Peyer's patch (tissue), 4 donors: Measurements from ENCODE around the gene LRRK2. TPM values are rescaled to one million over a fixed set of nuclear protein-coding genes. Genes with fewer than 3 reads are reported as not detected.

Experiments used
- DNase-seq, 3 donors: peaks; one replicate each; pipeline ENCODE4 v3.0.0-alpha.2; 2017 to 2019
- H3K27ac ChIP-seq, 4 donors: fragments of 200-600 bp; sonication (generic); one replicate each; pipeline ENCODE4 v1.5.1; 2016 to 2019
- H3K27me3 ChIP-seq, 2 donors: fragments of 200-600 bp; sonication (generic); one replicate each; pipeline ENCODE4 v1.5.1; 2019
- H3K36me3 ChIP-seq, 3 donors: fragments of 200-600 bp; sonication (generic); one replicate each; pipeline ENCODE4 v1.5.1; 2016 to 2019
- H3K4me1 ChIP-seq, 4 donors: fragments of 200-600 bp; sonication (generic); one replicate each; pipeline ENCODE4 v1.5.1; 2016 to 2019
- H3K4me3 ChIP-seq, 4 donors: fragments of 200-600 bp; sonication (generic); 1 replicate in 3 of 4; 2 replicates in 1 of 4; pipeline ENCODE4 v1.5.1; 2016 to 2019; ENCODE audit warnings: mild to moderate bottlenecking in 1 of 4
- H3K9me3 ChIP-seq, 4 donors: fragments of 200-600 bp; sonication (generic); one replicate each; pipeline ENCODE4 v1.5.1; 2016 to 2019; ENCODE audit warnings: mild to moderate bottlenecking in 1 of 4
- POLR2A ChIP-seq, 2 donors: fragments of 450-650 bp; IDR thresholded peaks; one replicate each; pipeline ENCODE4 v1.5.1; 2017; ENCODE audit warnings: antibody characterized with exemption in 2 of 2, mild to moderate bottlenecking in 2 of 2, moderate library complexity in 2 of 2
- total RNA-seq, 4 donors: library from RNA; depleted of rRNA; stranded (reverse); fragments of >200 nt; gene quantifications; one replicate each; pipeline ENCODE4 v1.1.0, GENCODE V29; 2016
- TF ChIP-seq, protein P1 (sequence below), 6 experiments: fragments of 450-650 bp in 4 of 6; fragments of 200-600 bp in 2 of 6; sonication (generic) in 1 of 6; IDR thresholded peaks; one replicate each; pipeline ENCODE4 v1.5.1; 2017 to 2019; ENCODE audit warnings: antibody characterized with exemption in 6 of 6, mild to moderate bottlenecking in 3 of 6, moderate library complexity in 1 of 6

The LRRK2 gene
- total RNA-seq, 4 donors from 2014 or later = 2.6 to 44.6 (median 4.9) TPM

DNA sequence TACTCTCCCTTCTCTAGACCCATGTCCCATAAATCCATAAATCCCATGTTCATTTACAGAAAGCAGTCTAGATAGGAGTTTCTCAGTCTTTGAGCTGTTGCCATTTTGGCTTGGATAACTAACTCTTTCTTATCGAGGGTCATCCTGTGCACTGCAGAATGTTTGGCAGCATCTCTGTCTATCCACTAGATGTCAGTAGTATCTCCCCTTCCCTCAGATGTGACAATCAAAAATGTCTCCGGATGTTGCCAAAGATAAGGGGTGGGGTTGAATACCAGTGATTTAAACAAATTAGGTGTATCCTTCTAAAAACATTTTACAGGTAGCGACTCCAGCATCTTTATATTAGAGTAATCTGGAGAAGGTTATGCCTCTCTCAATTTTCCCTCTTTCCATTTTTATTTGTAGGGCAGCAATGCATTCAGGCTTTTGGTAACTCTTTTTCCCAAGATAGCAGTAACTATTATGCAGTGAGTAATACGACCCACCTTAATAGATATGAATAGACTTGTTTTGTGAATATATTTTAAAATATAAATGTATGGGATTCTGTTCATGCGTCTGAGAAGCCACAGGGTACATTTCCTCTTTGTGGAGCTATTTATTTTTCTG is 100.7 kb downstream of the LRRK2 start:
- TF ChIP-seq, protein P1, sequence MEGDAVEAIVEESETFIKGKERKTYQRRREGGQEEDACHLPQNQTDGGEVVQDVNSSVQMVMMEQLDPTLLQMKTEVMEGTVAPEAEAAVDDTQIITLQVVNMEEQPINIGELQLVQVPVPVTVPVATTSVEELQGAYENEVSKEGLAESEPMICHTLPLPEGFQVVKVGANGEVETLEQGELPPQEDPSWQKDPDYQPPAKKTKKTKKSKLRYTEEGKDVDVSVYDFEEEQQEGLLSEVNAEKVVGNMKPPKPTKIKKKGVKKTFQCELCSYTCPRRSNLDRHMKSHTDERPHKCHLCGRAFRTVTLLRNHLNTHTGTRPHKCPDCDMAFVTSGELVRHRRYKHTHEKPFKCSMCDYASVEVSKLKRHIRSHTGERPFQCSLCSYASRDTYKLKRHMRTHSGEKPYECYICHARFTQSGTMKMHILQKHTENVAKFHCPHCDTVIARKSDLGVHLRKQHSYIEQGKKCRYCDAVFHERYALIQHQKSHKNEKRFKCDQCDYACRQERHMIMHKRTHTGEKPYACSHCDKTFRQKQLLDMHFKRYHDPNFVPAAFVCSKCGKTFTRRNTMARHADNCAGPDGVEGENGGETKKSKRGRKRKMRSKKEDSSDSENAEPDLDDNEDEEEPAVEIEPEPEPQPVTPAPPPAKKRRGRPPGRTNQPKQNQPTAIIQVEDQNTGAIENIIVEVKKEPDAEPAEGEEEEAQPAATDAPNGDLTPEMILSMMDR (IDR thresholded peaks at IDR 0.05) = peak in 4 of 6 experiments; percentile 8 to 49 (median 17)
- TF ChIP-seq POLR2A (IDR thresholded peaks at IDR 0.05) = no peak
- H3K36me3 ChIP-seq = peaks cover 0 to 5% (median 0%) of the 10 kb centered on the region in 3 donors
- H3K4me3 ChIP-seq = no peak overlapping the region
- H3K9me3 ChIP-seq = no peaks in the 10 kb centered on the region
- H3K27ac ChIP-seq = no peak overlapping the region
- H3K27me3 ChIP-seq = no peaks in the 10 kb centered on the region
- no peak for DNase-seq
- H3K4me1 ChIP-seq = no peaks in the 10 kb centered on the region

DNA sequence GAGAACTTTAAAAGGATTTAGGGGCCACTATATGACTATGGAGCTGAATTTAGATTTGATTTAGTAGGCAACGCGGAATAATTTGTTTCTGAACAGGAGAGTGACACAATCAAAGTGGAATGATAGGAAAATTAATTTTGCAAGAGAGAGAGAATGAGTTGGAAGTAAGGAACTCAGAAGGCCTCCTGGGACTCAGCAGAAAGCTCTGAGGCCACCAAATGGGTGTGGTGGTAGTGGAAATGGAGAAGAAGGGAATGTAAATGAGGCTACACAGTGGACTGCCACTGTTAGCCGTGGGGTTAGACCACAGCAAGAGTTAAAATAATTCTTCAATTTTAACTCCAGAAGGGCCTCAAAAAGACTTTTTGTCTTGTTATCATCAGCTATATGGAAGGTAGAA is 102.7 kb downstream of the LRRK2 start:
- H3K27me3 ChIP-seq = no peaks in the 10 kb centered on the region
- H3K36me3 ChIP-seq = peaks cover 0 to 5% (median 0%) of the 10 kb centered on the region in 3 donors
- H3K4me3 ChIP-seq = no peak overlapping the region
- DNase-seq = no peak
- no peaks in the 10 kb centered on the region for H3K4me1 ChIP-seq
- no peak overlapping the region for H3K27ac ChIP-seq
- H3K9me3 ChIP-seq = no peaks in the 10 kb centered on the region
- TF ChIP-seq, protein P1 (IDR thresholded peaks at IDR 0.05) = no peak
- no peak for TF ChIP-seq POLR2A (IDR thresholded peaks at IDR 0.05)

DNA sequence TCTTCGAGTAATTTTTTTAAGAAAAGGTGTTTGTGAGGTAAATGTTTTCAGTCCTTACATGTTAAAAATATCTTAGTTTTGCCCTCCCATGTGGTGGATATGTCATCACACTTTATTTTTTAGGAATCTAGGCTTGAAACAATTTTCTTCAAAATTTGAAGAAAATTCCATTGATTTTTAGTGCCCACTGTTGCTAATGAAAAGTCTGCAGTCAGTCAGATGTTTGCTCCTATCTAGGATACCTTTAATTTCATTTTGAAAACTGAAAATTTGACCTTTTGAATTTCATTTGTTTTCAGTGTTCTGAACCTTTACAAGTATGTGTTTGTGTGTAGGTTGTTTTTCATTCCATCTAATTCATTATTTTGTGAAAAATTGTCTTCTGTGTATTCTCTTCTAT is 105.4 kb downstream of the LRRK2 start:
- no peaks in the 10 kb centered on the region for H3K27me3 ChIP-seq
- no peaks in the 10 kb centered on the region for H3K4me1 ChIP-seq
- TF ChIP-seq, protein P1 (IDR thresholded peaks at IDR 0.05) = no peak
- TF ChIP-seq POLR2A (IDR thresholded peaks at IDR 0.05) = no peak
- H3K27ac ChIP-seq = no peak overlapping the region
- no peak overlapping the region for H3K4me3 ChIP-seq
- DNase-seq = no peak
- no peaks in the 10 kb centered on the region for H3K9me3 ChIP-seq
- peaks cover 0 to 5% (median 0%) of the 10 kb centered on the region in 3 donors for H3K36me3 ChIP-seq

DNA sequence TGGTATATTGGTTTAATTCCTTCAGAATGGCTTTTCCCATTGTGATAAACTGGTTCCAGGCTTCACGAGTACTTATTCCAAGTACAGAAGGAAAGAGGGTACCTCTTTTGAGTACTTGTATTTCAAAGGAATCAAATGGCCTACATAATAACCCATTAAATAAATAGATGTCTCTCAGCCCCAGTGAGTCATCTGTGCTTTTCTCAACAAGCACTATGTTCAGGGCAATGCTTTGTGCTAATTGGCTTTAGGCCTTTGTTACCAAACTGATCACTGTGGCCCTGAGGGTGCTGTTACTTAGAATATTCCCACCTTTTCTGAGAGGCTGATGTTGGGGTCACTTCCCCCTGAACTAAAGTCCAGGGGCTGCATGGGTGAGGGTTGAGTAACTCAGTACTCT is 107.1 kb downstream of the LRRK2 start:
- Histone ChIP-seq H3K4me3 (no peak overlapping the region), H3K27ac (no peak overlapping the region), H3K9me3 (no peaks in the 10 kb centered on the region), H3K4me1 (no peaks in the 10 kb centered on the region), H3K36me3 (peaks cover 0 to 5% (median 0%) of the 10 kb centered on the region in 3 donors), H3K27me3 (no peaks in the 10 kb centered on the region)
- no peak for TF ChIP-seq POLR2A (IDR thresholded peaks at IDR 0.05)
- TF ChIP-seq, protein P1 (IDR thresholded peaks at IDR 0.05) = no peak
- DNase-seq = no peak

DNA sequence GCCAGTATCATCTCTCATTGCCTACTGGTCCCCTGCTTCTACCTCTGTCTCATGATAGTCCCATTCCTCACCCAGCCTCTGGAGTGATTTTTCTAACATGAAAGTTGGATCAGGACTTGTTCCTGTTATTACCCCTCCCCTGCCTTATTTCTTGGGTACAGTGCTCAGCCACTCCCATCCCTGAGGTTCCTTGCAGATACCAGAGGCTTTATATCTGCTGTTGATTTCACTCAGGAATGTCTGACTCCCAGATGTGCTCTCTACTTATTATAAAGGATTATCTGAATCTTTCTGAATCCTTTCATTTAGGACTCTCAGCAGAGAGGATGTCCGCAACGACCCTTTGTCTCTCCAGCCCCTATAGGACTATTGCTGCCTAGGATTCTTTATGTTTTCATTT is 111.2 kb downstream of the LRRK2 start:
- Histone ChIP-seq H3K4me1 (no peaks in the 10 kb centered on the region), H3K9me3 (no peaks in the 10 kb centered on the region), H3K36me3 (no peaks in the 10 kb centered on the region), H3K27me3 (no peaks in the 10 kb centered on the region), H3K27ac (no peak overlapping the region), H3K4me3 (no peak overlapping the region)
- no peak for TF ChIP-seq POLR2A (IDR thresholded peaks at IDR 0.05)
- TF ChIP-seq, protein P1 (IDR thresholded peaks at IDR 0.05) = no peak
- DNase-seq = no peak
